Fibroblast of peridontal ligament (primary cell): Measurements from ENCODE around the gene WDR1.

Source experiments
- DNase-seq: peaks from one replicate; pipeline ENCODE4 v3.0.0-alpha.2; 2010; ENCODE audit errors: extremely low read depth

Gene WDR1

DNA sequence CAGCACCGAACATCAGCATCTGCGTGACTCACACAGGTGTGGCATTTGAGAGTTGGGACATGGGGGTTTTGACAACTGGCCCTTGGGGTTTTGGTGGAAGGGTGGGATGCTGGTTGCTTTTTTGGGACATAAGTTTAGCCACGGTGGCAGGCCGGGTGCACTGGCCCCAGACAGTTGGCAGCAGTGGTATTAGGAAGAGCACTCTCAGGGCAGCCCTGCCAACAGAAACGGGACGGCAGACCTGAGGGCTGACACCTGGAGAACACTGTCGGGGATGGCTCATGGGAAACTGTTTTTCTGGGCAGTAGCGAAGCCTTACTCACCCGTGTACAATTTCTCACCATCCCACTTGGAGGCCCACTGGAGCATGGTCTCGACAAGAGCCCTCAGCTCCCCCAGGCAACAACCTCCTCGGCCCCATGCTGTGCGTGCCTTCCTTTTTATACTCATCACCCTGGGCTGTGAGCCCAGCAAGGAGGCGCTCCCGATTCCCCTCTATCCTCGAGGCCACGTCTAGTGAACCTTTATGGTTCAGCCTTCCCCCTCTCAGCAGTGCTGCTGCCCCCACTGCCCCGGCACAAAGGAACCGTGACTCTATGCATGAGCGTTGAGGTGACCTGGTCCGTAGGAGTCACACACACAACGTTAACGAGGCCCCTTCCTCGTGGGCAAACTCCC lies 30.6 kb downstream of the WDR1 start:
- DNase-seq: no peak

- no peak for DNase-seq
Observed at GRCh38 chr4:10085386-10085785, 31.2 kb downstream of the WDR1 start.

GRCh38 chr4:10084651-10085358 lies 31.8 kb downstream of the WDR1 start:
- DNase-seq: no peak

DNA sequence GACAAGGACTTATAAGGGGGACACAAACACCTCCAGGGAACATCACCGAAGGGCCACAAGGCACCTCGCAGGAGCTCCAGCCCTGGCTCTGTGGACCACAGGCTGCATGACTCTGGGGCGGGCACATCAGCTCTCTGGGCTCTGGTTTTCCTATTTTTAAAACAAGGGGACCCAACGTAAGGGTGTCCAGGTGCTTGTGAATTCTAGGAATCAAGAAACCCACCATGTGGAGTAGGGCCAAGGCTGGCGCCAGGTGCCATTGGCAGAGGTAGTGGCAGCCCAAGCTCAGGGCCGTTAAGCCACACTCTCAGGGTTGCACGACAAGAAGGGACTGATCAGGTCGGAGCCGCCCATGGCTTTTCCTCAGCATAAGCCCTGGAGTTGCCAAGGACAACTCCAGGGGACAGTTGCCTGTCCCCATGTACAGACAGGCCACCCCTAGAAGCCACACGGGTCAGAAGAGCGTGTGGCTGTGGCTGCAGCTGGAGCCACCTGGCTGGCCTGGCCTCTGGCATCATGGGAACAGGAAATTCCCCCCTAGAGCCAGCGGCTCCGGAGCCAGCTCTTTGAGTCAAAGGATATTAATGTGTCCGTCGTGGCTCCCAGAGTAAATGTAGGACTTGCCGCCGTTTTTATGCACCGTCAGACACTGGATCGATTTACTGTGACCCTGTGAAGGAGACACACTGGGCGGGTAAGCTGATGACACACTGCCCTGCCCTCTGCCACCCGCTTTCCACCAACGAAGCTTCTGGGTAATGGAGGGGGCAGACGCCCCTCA lies 32.5 kb downstream of the WDR1 start:
- DNase-seq: no peak

DNA sequence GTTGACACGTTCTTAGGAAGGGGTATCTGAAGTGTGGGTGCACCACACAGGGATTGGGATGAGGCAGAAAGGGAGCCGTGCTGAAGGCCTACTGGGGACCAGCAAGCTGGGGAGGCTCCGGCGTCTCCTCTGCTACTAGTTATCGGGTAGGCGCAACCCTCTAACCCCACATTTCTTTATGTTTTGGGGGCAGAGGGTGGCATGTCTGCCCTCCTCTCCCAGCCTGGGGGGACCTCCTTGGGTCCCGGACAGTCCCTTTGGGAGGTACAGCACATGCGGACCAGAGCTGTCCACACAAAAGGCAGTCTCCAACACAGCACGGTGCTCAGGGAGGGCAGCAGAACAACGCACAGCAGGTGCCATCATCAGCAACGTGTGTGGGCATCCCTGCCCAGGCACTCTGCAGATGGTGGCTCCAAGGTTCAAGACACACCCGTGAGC lies 33.2 kb downstream of the WDR1 start:
- DNase-seq: no peak

DNA sequence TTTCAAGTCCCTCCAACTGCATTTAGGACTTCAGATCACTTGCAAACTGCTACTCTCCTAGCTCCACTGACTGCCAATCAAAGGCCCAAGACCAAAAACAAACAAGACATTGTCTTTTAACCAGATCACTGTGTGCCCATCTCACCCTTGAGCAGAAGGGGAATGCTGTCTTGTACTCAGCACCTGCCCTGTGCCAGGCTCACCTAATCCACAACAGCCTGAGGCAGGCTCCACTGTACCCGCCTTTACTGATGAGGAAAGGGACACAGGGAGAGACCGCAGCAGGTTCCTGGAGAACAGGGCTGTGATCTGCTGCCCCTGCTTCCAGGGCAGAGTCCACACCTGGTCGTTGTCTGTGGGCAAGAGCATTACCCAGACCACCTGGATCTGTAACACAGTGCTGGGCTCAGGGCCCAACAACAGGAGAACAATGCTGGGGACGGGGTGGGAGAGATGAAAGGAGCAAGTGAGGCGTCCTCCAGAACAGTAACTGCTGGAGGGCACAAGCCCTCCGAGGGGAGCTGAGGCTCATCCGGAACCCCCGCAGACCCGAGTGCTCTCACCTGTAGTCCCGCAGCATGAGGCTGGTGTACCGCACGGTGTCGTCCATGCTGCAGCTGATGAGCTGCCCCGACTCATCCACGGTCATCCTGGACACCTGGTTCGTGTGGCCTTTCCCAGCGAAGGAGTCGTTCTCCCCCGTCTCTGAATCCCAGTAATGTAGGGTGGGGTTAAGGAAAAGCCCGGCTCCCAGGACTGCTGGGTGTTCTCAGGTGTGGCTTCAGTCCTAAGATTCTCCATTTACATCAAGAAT lies 33.9 kb downstream of the WDR1 start:
- DNase-seq: no peak

DNA sequence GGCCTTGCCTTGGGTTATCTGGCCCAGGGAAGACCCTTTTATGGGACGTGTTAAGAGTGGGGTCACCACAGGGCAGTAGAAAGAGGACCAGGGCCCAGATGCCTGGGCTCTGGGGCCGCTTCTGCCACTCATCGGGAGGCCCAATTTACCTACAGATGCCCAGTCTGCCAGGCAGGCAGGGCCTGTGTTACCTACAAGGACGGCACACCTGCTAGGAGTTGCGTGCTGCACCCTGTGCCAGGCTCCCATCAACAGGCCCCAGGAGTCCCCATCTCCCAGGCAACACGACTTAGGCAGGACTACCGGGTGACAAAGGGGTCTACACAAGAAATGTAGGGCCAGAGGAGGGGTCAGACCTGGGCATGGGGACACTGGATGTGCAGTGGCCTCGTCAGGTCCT lies 34.6 kb downstream of the WDR1 start:
- DNase-seq: no peak

DNA sequence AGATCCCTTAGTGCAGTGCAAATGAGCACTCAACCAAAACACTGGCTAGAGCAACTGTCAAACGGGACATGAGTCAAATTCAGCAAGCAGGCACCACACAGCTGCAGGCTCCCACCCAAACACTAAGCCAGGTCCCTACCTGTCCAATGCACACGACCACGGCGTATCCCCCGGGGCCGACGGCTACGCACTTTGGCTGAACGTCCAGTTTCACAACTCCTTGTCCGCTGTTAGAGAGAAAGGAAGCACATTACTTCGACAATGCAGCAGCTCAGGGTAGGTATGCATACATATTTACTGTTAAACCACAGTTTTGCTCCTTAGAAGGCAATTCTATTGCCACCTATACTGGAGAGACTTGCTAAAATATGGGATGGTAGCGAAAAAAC lies 35.4 kb downstream of the WDR1 start:
- DNase-seq: no peak

GRCh38 chr4:10080589-10081217 lies 35.9 kb downstream of the WDR1 start:
- DNase-seq: no peak

DNA sequence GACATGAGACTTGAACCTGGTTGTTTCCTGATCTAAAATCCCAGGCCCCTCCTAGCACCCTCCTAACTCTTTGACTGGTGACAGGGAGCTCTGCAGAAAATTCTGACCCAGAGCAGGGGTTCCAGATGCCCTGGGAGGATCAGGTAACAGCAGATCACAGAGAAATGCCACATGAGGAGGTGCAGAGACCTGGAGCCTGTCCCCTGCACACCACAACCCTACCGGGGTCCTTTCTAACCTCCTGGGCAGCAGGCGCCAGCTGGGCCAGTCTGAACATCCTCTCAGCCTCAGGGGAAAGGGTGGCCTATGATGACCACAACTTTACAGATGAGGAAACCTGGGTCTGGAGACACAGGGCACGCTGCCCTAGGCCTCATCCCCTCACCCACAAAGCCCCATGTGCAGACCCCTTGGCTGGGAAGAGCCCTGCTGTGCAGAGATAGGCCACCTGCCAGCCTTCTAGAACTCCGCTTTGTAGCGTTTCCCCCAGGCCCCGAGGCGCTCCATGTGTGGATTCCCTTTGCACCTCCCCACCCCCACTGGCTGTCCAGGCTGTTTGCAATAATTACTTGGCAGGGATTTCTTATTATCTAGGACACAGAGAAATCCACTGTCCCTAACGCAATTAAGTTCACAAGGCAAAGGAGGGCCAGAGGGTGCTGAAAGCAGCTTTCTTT lies 36.5 kb downstream of the WDR1 start:
- DNase-seq: no peak

DNA sequence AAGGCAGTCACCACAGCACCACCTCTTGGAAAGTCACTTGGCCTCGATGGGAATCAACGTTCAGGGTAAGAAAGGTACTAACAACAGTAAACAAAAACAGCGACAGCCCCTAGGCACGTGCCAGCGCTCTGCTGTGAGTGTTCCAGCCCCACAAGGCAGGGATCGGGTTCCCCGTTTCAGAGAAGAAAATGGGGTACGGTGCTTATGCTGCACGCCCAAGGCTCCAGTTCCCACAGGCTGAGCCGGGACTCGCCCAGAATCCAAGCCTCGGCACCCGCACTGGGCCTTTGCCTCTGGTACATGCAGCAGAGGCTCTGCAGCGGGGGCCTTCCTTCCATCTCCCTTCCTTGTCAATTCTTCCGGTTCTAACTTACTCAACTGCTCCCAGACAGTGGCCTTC lies 37.3 kb downstream of the WDR1 start:
- no peak for DNase-seq

DNA sequence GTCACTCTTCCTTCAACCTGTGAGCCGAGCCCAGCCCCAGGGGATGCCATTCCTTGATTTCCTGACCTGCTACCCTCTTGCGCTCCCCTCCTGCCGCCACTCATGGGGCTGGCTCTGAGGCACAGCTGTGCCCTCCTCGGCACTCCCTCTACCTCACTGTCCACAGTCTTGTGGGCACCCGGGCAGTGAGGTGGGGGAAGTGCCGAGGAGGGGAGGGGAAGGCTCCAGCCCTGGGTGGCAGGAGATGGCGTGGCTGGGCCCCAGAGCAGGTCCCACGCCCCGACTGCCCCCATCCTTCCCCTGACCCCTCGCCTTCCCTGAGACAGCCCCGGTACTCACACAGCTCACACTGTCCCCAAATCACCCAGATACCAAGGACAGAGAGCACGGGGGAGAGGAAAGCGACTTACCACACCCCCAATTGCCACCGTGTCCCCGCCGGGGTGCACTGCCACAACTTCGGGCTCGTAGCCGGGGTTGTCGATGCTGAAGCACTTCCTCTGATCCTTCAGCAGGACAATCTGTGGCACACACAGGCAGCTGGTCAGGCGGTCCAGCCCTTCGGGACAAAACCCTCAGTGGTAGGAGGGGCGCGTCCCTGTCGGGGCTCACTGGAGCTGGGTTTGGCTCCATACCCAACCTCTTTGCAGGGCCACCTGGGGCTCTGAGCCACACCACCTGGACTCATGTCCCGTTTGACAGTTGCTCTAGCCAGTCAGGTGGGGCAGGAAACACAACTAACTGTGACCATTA lies 37.9 kb downstream of the WDR1 start:
- no peak for DNase-seq

GRCh38 chr4:10077483-10078335 lies 38.9 kb downstream of the WDR1 start:
- DNase-seq: no peak

DNA sequence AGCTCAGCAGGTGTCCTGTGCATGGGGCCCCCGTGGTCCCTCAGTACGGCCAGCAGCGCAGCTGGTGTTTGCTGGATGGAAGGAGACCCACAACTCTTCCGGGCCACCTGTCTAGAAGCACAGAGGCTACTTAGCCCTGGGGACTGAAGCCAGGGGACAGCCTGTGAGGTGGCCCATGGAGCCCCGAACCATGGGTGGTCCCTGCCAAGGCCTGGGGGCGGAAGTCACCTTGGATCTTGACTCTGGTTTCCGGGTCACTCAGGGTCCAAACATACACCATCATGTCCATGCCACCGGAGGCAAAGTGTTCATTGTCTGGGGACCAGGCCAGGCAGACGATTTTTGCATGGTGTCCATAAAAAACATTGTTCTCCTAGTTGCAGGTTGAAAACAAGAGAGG lies 39.5 kb downstream of the WDR1 start:
- no peak for DNase-seq

- no peak for DNase-seq
Observed at GRCh38 chr4:10075953-10076391, 40.6 kb downstream of the WDR1 start.

- no peak for DNase-seq
Observed at GRCh38 chr4:10075158-10075863, 41.3 kb downstream of the WDR1 start.

DNA sequence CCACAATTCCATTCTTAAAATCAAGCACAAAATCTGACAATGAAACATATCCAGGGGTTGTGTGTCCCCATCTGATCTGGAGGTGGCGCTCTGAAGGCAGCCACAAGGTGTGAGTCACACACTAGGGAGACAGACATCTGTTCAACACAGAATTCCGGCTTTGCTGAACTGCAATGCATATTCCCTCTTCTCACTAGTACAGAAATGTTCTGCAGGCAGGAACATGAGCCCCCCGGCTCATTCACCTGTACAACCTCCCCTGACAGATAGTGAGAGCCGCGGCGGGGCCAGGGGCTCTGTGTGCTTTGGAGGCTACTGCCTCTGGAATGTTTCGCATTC lies 41.9 kb downstream of the WDR1 start:
- peak; percentile 54 for DNase-seq

GRCh38 chr4:10074076-10074766 lies 42.4 kb downstream of the WDR1 start:
- DNase-seq: no peak
